NCI-H1105 treated with DMSO at 0.1 percent for 48 hours (cell line): Measurements from ENCODE around the gene SYNJ1.
"Not testable (repeated sequence)": the region's sequence is repeated elsewhere in the genome, so short reads cannot be mapped to it uniquely, and the experiment has no call there.

Experiments used
- DNase-seq: peaks from one replicate; lab custom pipeline; 2025; lab: John Stamatoyannopoulos, UW

SYNJ1 gene

DNA sequence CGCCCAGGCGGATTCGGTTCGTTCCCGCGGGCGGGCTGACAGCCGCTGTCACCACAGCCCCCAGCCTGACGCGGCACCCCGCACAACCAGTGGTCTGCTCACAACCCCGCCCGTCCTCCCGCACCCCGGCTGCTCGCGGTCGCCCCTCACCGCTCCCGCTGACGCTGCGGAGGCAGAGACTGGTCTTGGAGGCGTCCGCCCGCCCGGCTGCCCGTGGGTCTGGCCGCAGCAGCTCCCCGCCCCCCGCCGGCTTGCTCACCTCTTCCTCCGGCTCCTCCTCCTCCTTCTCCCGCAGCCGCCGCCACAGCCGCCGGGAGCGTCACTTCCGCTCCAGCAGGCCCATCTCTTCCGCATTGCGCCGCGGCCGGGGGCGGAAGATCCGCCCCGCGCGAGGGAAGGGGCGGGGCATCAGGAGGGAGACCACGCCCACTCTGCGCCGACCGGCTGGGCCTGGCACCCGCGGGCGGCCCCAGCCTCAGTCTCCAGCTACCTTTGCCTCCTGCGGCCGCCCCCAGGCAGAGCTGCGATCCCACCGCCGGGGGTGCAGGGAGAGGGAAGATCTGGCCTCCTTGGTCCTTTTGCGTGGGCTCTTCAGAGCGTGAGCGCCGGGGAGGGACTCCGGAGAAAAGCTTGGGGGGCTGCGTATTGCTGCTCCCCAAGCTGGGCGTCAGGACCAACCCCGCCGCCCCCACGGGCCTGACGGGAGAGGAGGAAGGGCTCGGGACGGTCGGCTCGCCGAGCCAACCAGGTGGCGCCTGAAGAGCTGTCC, at the start of gene SYNJ1:
TSS of gene SYNJ1 (minus strand) at position 327 of the 769 bp plus-strand sequence. CDS start 1,118 bp downstream, outside the sequence.
- DNase-seq: peak; percentile 87

DNA sequence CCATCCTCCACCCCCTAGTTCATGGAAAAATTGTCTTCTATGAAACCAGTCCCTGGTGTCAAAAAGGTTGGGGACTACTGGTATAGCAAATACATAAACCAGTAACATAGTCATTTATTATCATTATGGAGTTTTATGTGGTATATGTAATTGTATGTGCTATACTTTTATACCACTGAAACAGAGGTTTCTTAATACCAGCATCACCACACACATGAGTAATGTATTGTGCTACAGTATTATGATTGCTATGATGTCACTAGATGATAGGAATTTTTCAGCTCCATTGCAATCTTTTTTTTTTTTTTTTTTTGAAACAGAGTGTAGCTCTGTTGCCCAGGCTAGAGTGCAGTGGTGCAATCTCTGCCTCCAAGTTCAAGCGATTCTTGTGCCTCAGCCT, 49.5 kb upstream of the SYNJ1 start:
- no peak for DNase-seq

- no peak for DNase-seq
Observed at GRCh38 chr21:32776743-32777142, 48.9 kb upstream of the SYNJ1 start.

DNA sequence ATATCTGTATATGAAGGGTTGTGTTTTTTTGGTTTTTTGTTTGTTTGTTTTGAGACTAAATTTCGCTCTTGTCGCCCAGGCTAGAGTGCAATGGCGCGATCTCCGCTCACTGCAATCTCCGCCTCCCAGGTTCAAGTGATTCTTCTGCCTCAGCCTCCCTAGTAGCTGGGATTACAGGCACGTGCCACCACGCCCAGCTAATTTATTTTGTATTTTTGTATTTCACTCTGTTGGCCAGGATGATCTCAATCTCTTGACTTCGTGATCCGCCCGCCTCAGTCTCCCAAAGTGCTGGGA, 45.2 kb upstream of the SYNJ1 start:
- not testable (repeated sequence) for DNase-seq

GRCh38 chr21:32772281-32773047, 44.7 kb upstream of the SYNJ1 start:
- peak; percentile 44 for DNase-seq

- DNase-seq: peak; percentile 31
Observed at GRCh38 chr21:32770871-32771523, 43.2 kb upstream of the SYNJ1 start.

- no peak for DNase-seq
Observed at GRCh38 chr21:32768530-32768929, 40.7 kb upstream of the SYNJ1 start.

DNA sequence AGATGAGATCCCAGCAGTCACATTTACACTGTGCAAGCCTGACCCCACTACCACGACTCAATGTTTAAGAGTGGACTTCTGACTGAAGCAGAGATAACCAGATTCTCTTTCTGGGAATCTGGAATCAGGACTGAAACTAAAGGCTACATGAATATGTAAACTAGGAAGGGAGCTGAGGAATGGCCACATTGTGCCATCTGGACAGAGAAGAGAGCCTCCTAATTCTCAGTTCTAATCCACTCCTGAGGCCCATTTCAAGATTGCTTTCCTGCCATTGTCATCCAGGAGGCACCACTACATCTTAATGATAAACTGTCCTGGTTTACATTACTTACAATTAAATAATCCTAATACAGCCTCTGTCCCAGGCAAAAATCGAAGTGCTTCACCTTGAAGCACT, 37.2 kb upstream of the SYNJ1 start:
- no peak for DNase-seq

GRCh38 chr21:32764186-32764585, 36.4 kb upstream of the SYNJ1 start:
- DNase-seq: no peak

- no peak for DNase-seq
Observed at GRCh38 chr21:32757804-32758203, 30.0 kb upstream of the SYNJ1 start.

- no peak for DNase-seq
Observed at GRCh38 chr21:32756096-32756495, 28.3 kb upstream of the SYNJ1 start.

GRCh38 chr21:32753818-32754585, 26.2 kb upstream of the SYNJ1 start:
- DNase-seq: no peak

GRCh38 chr21:32750405-32750804, 22.6 kb upstream of the SYNJ1 start:
- DNase-seq: no peak

DNA sequence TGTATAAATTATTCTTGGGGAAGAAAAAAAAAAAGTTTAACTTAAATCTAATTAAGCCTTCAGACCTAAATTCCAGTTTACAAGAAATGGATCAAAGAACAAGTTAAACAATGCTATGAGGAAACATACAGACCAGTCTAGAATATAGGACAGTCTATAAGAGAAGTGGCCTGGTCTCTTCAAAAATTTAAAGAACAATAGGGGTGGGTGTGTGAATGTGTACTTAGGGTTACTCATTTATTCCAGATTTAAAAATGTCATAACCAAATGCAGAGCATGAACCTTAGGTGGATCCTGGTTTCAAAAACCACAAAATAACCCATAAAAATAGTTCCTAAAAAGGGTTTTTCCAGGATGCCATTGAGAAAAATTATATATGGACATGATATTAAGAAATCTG, 21.8 kb upstream of the SYNJ1 start:
- no peak for DNase-seq

DNA sequence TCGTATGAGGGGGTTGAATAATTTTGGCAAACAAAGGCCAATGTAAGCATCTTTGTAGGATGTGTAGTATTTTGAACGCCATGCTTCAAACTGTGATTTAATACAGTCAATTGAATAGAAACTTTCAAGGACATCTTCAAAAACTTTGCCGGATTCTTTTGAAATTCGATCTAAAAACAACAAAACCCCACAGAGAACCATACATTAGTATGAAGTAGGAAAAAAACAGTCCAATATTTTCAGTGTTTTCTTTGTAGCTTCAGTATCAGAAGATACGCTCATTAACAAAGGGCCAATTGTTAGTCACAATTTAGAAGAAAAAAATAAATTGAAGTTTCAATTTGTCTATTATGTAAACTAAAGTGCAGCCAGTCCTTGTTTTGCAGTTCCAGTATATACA, 20.7 kb upstream of the SYNJ1 start:
- DNase-seq: no peak

DNA sequence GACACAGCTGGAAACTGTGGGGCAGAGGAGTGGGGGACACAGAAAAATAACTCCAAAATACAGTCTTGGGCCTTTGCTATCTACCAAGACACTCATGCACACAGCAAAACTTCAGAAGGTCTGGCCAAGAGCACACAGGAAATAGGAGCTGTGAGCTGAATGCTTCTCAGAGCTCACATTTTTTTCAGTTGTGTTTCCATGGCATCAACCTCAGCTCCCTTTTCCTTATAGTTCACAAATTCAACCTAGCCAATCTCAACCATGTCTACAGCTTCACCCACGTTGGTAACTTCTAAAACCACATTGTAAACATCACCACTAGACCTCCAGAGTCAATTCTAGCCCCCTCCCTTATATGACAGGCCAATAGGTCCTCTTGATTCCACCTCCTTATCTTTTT, 19.6 kb upstream of the SYNJ1 start:
- no peak for DNase-seq

DNA sequence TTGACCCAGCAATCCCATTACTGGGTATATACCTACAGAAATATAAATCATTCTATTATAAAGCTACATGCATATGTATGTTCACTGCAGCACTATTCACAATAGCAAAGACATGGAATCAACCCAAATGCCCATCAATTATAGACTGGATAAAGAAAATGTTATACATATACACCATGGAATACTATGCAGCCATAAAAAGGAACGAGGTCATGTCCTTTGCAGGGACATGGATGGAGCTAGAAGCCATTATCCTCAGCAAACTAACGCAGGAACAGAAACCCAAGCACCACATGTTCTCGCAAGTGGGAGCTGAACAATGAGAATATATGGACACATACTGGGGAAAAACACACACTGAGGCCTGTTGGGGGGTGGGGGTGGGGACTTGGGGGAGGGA, 18.9 kb upstream of the SYNJ1 start:
- not testable (repeated sequence) for DNase-seq

DNA sequence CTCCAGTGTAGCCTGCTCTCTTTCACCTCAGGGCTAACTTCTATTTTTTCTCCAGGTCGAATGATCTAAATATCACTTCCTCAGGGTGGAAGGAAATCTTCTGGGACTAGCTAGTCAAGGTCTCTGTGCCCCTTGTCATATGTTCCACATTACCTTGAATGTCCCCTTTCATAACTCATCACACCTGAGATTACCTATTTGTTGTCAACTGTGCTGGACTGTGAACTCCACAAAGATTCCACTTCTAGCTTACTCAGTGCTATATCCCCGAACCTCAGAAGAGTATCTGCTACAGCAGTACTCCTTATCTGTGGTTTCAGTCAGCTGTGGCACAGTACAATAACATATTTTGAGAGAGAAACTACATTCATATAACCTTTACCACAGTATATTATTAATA, 14.6 kb upstream of the SYNJ1 start:
- no peak for DNase-seq

DNA sequence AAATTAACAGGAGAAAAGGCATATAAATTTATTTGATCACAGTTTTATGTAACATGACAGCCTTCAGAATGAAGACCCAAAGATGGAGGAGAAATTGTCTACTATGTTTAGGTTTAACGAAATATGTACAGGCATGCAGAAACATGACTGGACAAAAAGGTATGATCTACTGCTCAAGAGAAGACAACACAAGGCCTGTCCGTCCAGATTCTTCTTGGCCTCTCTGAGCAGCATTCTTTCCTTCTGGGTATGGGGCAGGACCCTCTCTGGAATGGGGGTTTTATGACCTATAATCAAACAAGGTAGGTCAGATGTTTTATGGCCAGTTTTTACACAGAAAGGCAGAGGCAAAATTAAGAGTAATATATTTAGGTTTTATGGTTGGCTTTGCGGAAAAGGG, 13.5 kb upstream of the SYNJ1 start:
- no peak for DNase-seq

- DNase-seq: no peak
Observed at GRCh38 chr21:32739946-32740345, 12.1 kb upstream of the SYNJ1 start.

GRCh38 chr21:32736083-32736482, 8.3 kb upstream of the SYNJ1 start:
- DNase-seq: not testable (repeated sequence)

DNA sequence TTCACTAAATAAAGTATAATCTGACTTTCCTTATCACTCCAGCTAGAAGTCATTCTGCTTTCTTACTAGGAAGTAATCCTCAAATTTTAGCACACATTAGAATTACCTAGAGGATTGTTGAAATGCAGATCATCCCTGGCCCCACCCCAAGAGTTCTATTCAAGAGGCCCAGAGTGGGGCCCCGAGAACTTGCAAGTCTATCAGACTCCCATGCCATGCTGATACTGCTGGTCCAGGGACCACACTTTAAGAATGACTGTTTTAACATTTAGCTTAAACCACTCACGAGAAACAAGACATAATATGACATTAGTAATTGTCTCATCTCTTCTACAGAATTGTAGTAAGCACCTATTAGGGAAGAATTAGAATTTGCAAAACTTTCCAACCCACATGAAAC, 7.7 kb upstream of the SYNJ1 start:
- no peak for DNase-seq
